ENCODE data around the gene PDE6H. TPM values are rescaled to one million over a fixed set of nuclear protein-coding genes. Genes with fewer than 3 reads are reported as not detected.

PDE6H gene
- total and polyA plus RNA-seq, 2 donors (not counting 3 experiments of a cell fraction or from before 2014, with no cell fraction given): not detected

- H3K27ac ChIP-seq (ENCODE audit: insufficient read depth, low read depth, low read length): no peak overlapping the region
- H3K36me3 ChIP-seq (ENCODE audit: control insufficient read depth in 2 of 2, extremely low read depth in 1 of 2, insufficient read depth in 2 of 2, low read length in 2 of 2): no peaks in the 10 kb centered on the region
- H3K27me3 ChIP-seq (ENCODE audit: control insufficient read depth in 2 of 2, insufficient read depth in 2 of 2, low read length in 2 of 2): peaks cover 26 to 51% of the 10 kb centered on the region in 2 experiments
- no peaks in the 10 kb centered on the region for H3K4me1 ChIP-seq (ENCODE audit: control insufficient read depth, extremely low read depth, insufficient read depth, low read length)
- ChIA-PET POLR2A (no interaction called here), CTCF (interaction anchor here (0.8 to 1.4 kb wide), 4 partner anchors 11 to 251 kb away, joined by 3 to 10 read pairs (median 4); partner anchors contain the start of gene RERG)
- no peak overlapping the region for H3K4me3 ChIP-seq (replicated peaks in 1 of 3; ENCODE audit: insufficient read depth in 1 of 3, low read depth in 1 of 3, low read length in 3 of 3)
- DNase-seq (ENCODE audit: low read depth, low spot score): no peak
- BruUV-seq (replicated peaks): no TSS peak
- no peak for FAIRE-seq
- dilution Hi-C loops (cut with MboI; ENCODE audit: extremely low pct_ligation_motif_present, low sequenced_read_pairs) (no loop called here), intact Hi-C loops (cut with micrococcal nuclease) (no loop called here)
- no peak overlapping the region for H3K9ac ChIP-seq (replicated peaks; ENCODE audit: extremely low read depth, insufficient read depth, low read length)
- no peak for TF ChIP-seq CTCF (IDR thresholded peaks at IDR 0.05; ENCODE audit: extremely low read depth in 1 of 2, insufficient read depth in 1 of 2, low read depth in 1 of 2, low read length in 2 of 2)
- no peak for TF ChIP-seq MAX (IDR thresholded peaks at IDR 0.05; ENCODE audit: insufficient read depth, insufficient read length)
- TF ChIP-seq JUN (IDR thresholded peaks at IDR 0.05; ENCODE audit: borderline replicate concordance, insufficient read depth, insufficient read length, low read depth): no peak
- no peak for TF ChIP-seq POLR2A (IDR thresholded peaks at IDR 0.05; ENCODE audit: low read depth, low read length)
- H4K20me1 ChIP-seq (replicated peaks; ENCODE audit: control insufficient read depth, extremely low read depth, insufficient read depth, low read length): no peaks in the 10 kb centered on the region
- no peak overlapping the region for H3K4me2 ChIP-seq (ENCODE audit: insufficient read depth, low read length)
- no peaks in the 10 kb centered on the region for H3K9me3 ChIP-seq (replicated peaks; ENCODE audit: control insufficient read depth, insufficient read depth, low read length)
- H2AFZ ChIP-seq (ENCODE audit: low read depth, low read length): no peak overlapping the region
- no peaks in the 10 kb centered on the region for H3K79me2 ChIP-seq (ENCODE audit: control insufficient read depth, insufficient read depth, low read length)
- H3K9me1 ChIP-seq (replicated peaks; ENCODE audit: control insufficient read depth, extremely low read depth, insufficient read depth, low read length): no peaks in the 10 kb centered on the region
Measured at GRCh38 chr12:15007551-15007950, 34.7 kb downstream of the PDE6H start.

- POLR2A ChIA-PET: no interaction called here
- no peaks in the 10 kb centered on the region for H3K9me1 ChIP-seq (replicated peaks; ENCODE audit: control insufficient read depth, extremely low read depth, insufficient read depth, low read length)
- no TSS peak for BruUV-seq (replicated peaks)
- DNase-seq (ENCODE audit: low read depth, low spot score) (no peak), FAIRE-seq (no peak)
- dilution Hi-C loops (cut with MboI; ENCODE audit: extremely low pct_ligation_motif_present, low sequenced_read_pairs) (no loop called here), intact Hi-C loops (cut with micrococcal nuclease) (no loop called here)
- no peak for TF ChIP-seq CTCF (IDR thresholded peaks at IDR 0.05; ENCODE audit: extremely low read depth in 1 of 2, insufficient read depth in 1 of 2, low read depth in 1 of 2, low read length in 2 of 2)
- no peak for TF ChIP-seq GATA2 (IDR thresholded peaks at IDR 0.05; ENCODE audit: insufficient read depth, insufficient read length, low read depth, low read length)
- TF ChIP-seq POLR2A (IDR thresholded peaks at IDR 0.05; ENCODE audit: low read depth, low read length): no peak
- no peak for TF ChIP-seq MAX (IDR thresholded peaks at IDR 0.05; ENCODE audit: insufficient read depth, insufficient read length)
- TF ChIP-seq JUN (IDR thresholded peaks at IDR 0.05; ENCODE audit: borderline replicate concordance, insufficient read depth, insufficient read length, low read depth): no peak
- no peak for TF ChIP-seq POLR2AphosphoS5 (IDR thresholded peaks at IDR 0.05; ENCODE audit: insufficient read depth, low read depth, low read length)
- TF ChIP-seq EZH2 (IDR thresholded peaks at IDR 0.05; ENCODE audit: borderline replicate concordance, low read depth, low read length, severe bottlenecking): no peak
- no peak for TF ChIP-seq FOS (IDR thresholded peaks at IDR 0.05; ENCODE audit: borderline replicate concordance, insufficient read depth, low read length)
- peaks cover 8 to 24% of the 10 kb centered on the region in 2 experiments for H3K27me3 ChIP-seq (ENCODE audit: control insufficient read depth in 2 of 2, insufficient read depth in 2 of 2, low read length in 2 of 2)
- H3K27ac ChIP-seq (ENCODE audit: insufficient read depth, low read depth, low read length): no peak overlapping the region
- H3K36me3 ChIP-seq (ENCODE audit: control insufficient read depth in 2 of 2, extremely low read depth in 1 of 2, insufficient read depth in 2 of 2, low read length in 2 of 2): no peaks in the 10 kb centered on the region
- H4K20me1 ChIP-seq (replicated peaks; ENCODE audit: control insufficient read depth, extremely low read depth, insufficient read depth, low read length): no peaks in the 10 kb centered on the region
- no peak overlapping the region for H2AFZ ChIP-seq (ENCODE audit: low read depth, low read length)
- no peaks in the 10 kb centered on the region for H3K9me3 ChIP-seq (replicated peaks; ENCODE audit: control insufficient read depth, insufficient read depth, low read length)
- H3K4me1 ChIP-seq (ENCODE audit: control insufficient read depth, extremely low read depth, insufficient read depth, low read length): no peaks in the 10 kb centered on the region
- no peaks in the 10 kb centered on the region for H3K79me2 ChIP-seq (ENCODE audit: control insufficient read depth, insufficient read depth, low read length)
- H3K4me2 ChIP-seq (ENCODE audit: insufficient read depth, low read length): no peak overlapping the region
- H3K4me3 ChIP-seq (replicated peaks in 1 of 3; ENCODE audit: insufficient read depth in 1 of 3, low read depth in 1 of 3, low read length in 3 of 3): no peak overlapping the region
- CTCF ChIA-PET: no interaction called here
- H3K9ac ChIP-seq (replicated peaks; ENCODE audit: extremely low read depth, insufficient read depth, low read length): no peak overlapping the region
Measured at GRCh38 chr12:15011162-15011561, 38.3 kb downstream of the PDE6H start.
